ENCODE measurements around the gene CPSF6. TPM values are rescaled to one million over a fixed set of nuclear protein-coding genes. Genes with fewer than 3 reads are reported as not detected.

Gene CPSF6
- total RNA-seq, 2 donors from 2014 or later, result 46.7 to 61.3 TPM

DNA sequence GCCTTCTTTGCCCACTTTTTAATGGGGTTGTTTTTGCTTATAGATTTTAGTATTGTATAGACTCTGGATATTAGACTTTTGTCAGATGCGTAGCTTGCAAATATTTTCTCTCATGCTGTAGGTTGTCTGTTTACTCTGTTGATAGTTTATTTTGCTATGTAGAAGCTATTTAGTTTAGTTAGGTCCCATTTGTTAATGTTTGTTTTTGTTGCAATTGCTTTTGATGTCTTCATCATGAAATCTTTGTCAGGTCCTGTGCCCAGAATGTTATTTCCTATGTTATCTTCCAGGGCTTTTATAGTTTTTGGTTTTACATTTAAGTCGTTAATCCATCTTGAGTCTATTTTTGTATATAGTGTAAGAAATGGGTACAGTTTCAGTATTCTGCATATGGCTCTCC lies 78.9 kb downstream of the CPSF6 start:
- intact Hi-C loops (cut with DNase I), result no loop called here
- no peak for DNase-seq
- Histone ChIP-seq H3K27me3 (no peaks in the 10 kb centered on the region), H3K4me3 (no peak overlapping the region), H3K36me3 (no peaks in the 10 kb centered on the region), H3K27ac (no peak overlapping the region), H3K9me3 (no peaks in the 10 kb centered on the region), H3K4me1 (no peaks in the 10 kb centered on the region), H3K9ac (ENCODE audit: low read depth in 2 of 2, low read length in 2 of 2) (no peak overlapping the region)
- TF ChIP-seq CTCF (IDR thresholded peaks at IDR 0.05), result no peak

DNA sequence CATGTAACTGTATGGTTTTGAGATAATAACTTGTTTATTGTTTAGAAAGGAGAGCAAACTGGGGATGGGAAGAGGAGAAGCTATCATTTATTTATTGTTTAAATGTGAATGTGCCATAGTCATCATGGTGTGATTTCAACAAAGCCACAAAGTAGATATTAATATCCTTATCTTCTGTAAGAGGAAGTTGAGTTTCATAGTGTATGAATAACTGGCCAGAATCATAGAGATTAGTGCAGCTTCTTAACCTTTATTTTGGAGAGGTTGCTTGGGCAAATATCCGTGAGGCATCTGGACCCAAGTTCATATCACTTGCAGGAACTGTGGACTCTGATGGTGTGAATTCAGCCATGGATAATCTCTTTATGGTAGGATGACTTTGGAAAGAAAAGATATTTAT lies 82.0 kb downstream of the CPSF6 start:
- no peak overlapping the region for H3K27ac ChIP-seq
- no peak for DNase-seq
- intact Hi-C loops (cut with DNase I), result no loop called here
- no peaks in the 10 kb centered on the region for H3K4me1 ChIP-seq
- no peaks in the 10 kb centered on the region for H3K36me3 ChIP-seq
- H3K27me3 ChIP-seq, result no peaks in the 10 kb centered on the region
- H3K4me3 ChIP-seq, result no peak overlapping the region
- no peak overlapping the region for H3K9ac ChIP-seq (ENCODE audit: low read depth in 2 of 2, low read length in 2 of 2)
- H3K9me3 ChIP-seq, result no peaks in the 10 kb centered on the region
- TF ChIP-seq CTCF (IDR thresholded peaks at IDR 0.05), result no peak

Small RNAs within 50 kb of the gene (microRNA-seq; reads per million reads assigned to microRNA genes)
- not detected for gene MIR1279

Other genes with a start within 250 kb of the CPSF6 start
- 100 to 1,000 TPM in 1 of 2 donors, 10 to 100 TPM in 1; 20.6 to 162 TPM for gene LYZ, start 108.8 kb downstream of the CPSF6 start, total RNA-seq
- 10 to 100 TPM; 16.4 to 18.2 TPM for gene YEATS4, start 120.2 kb downstream of the CPSF6 start, total RNA-seq
- gene FRS2, start 230.8 kb downstream of the CPSF6 start, total RNA-seq, result 10 to 100 TPM; 22.4 to 28.4 TPM